ENCODE measurements around the gene GDF10. TPM values are rescaled to one million over a fixed set of nuclear protein-coding genes. Genes with fewer than 3 reads are reported as not detected.

GDF10 gene
- total and polyA plus RNA-seq, 2 of the 8 experiments (the other 6 are each of a cell fraction or from before 2014, with no cell fraction given): 0.19 to 0.32 TPM

DNA sequence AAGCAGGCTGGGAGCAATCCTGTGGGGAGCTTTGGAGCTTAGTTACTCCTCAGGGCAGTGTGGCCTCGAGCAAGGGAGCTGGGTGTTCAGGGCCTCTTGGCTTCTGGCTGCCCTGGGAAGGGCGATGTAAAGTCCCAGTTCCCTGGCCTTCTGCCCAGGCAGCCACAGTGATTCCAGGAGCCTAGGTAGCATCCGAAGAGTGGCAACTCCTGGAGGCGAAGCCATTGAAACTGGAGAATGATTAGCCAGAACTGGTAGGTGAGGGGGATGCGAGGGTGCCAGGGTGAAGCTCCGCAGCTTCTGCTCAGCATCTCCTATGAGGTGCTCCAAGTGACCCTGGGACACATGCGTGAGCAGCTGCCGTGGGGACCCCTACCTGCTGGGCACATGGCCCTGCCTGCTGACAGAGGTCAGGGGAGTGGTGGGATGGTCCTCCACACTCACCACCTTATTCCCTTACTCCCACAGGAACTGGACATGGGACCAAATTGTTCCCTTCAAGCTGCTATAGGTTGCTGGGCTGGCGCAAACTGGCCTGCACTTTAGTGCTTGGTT is 14.5 kb downstream of the GDF10 start:
- TF ChIP-seq RAD21 (IDR thresholded peaks at IDR 0.05 in 1 of 2, conservative IDR thresholded peaks at IDR 0.05 in 1 of 2; ENCODE audit: low read depth in 2 of 2, low read length in 2 of 2) (no peak), SP1 (IDR thresholded peaks at IDR 0.05; ENCODE audit: low read depth, low read length) (no peak), SIX5 (IDR thresholded peaks at IDR 0.05; ENCODE audit: low read depth, low read length) (no peak)
- Histone ChIP-seq H2BK15ac (ENCODE audit: low read length) (no peak overlapping the region), H2BK20ac (ENCODE audit: low read length) (no peak overlapping the region), H2BK12ac (ENCODE audit: low read depth, low read length) (no peak overlapping the region), H3K27ac (ENCODE audit: low read depth, low read length) (no peak overlapping the region), H3K14ac (ENCODE audit: insufficient read length) (no peak overlapping the region), H3K18ac (ENCODE audit: extremely low read depth, low read length) (no peak overlapping the region), H2BK120ac (replicated peaks; ENCODE audit: low read depth, low read length) (no peak overlapping the region), H4K8ac (ENCODE audit: extremely low read depth, insufficient read depth, low read length) (no peak overlapping the region), H3K4me1 (replicated peaks in 1 of 4; ENCODE audit: control insufficient read depth in 3 of 4, insufficient read depth in 4 of 4, low read length in 3 of 4) (no peaks in the 10 kb centered on the region), H3K79me2 (ENCODE audit: control insufficient read depth in 1 of 2, insufficient read depth in 2 of 2, low read length in 2 of 2) (no peaks in the 10 kb centered on the region), H4K5ac (ENCODE audit: insufficient read length, low read depth, low read length) (no peak overlapping the region), H3K4ac (replicated peaks; ENCODE audit: insufficient read length, low read depth, low read length) (no peak overlapping the region), H3K23ac (ENCODE audit: insufficient read length) (no peak overlapping the region), H4K20me1 (replicated peaks in 1 of 2; ENCODE audit: control insufficient read depth in 1 of 2, insufficient read depth in 2 of 2, low read length in 2 of 2) (no peaks in the 10 kb centered on the region), H3K9ac (replicated peaks in 1 of 4; ENCODE audit: extremely low read depth in 1 of 4, low read depth in 3 of 4, low read length in 3 of 4) (no peak overlapping the region), H3K56ac (replicated peaks; ENCODE audit: insufficient read length, low read depth, low read length) (no peak overlapping the region), H2BK5ac (ENCODE audit: low read depth, low read length) (no peak overlapping the region), H3K79me1 (ENCODE audit: low read depth, low read length) (no peaks in the 10 kb centered on the region), H3K4me2 (ENCODE audit: insufficient read depth in 1 of 2, low read depth in 2 of 2, low read length in 2 of 2) (no peak overlapping the region), H3K36me3 (ENCODE audit: control insufficient read depth in 2 of 4, insufficient read depth in 4 of 4, low read length in 3 of 4) (no peaks in the 10 kb centered on the region), H2AK5ac (ENCODE audit: low read depth, low read length) (no peak overlapping the region), H3K4me3 (ENCODE audit: extremely low read depth in 1 of 4, insufficient read depth in 2 of 4, low read depth in 3 of 4, low read length in 4 of 4) (no peak overlapping the region), H4K91ac (replicated peaks; ENCODE audit: insufficient read length, low read length) (no peak overlapping the region), H3K9me3 (ENCODE audit: insufficient read depth in 2 of 2, low read depth in 1 of 2, low read length in 1 of 2) (no peaks in the 10 kb centered on the region), H3K23me2 (ENCODE audit: low read depth, low read length) (no peaks in the 10 kb centered on the region), H2AFZ (ENCODE audit: low read length) (no peak overlapping the region), H3K27me3 (replicated peaks in 1 of 4; ENCODE audit: control insufficient read depth in 3 of 4, extremely low read depth in 1 of 4, insufficient read depth in 3 of 4, low read length in 3 of 4) (no peaks in the 10 kb centered on the region)
- no peak for DNase-seq (ENCODE audit: low read depth in 1 of 2, low spot score in 2 of 2)
- POLR2A ChIA-PET (ENCODE audit: partially characterized antibody): no interaction called here
- FAIRE-seq: no peak
- 86% methylated on average over 9 of the region's 9 CpGs; no CpG with 5 or more reads in 1 of the 2 experiments for WGBS, 2 experiments (ENCODE audit: extremely low coverage in 1 of 2, insufficient coverage in 1 of 2, insufficient read length in 1 of 2, insufficient replicate concordance in 2 of 2, low coverage in 1 of 2, low lambda C conversion rate in 2 of 2, missing lambda C conversion rate in 1 of 2)
- CTCF ChIA-PET (ENCODE audit: partially characterized antibody): interaction anchor here (0.8 to 11.8 kb wide), 16 partner anchors 10 to 319 kb away, joined by 3 to 201 read pairs (median 4); no protein-coding TSS in a partner anchor
